ENCODE measurements around the gene KIR3DL1.
"Not testable (repeated sequence)": the region's sequence is repeated elsewhere in the genome, so short reads cannot be mapped to it uniquely, and the experiment has no call there.

KIR3DL1 gene

DNA sequence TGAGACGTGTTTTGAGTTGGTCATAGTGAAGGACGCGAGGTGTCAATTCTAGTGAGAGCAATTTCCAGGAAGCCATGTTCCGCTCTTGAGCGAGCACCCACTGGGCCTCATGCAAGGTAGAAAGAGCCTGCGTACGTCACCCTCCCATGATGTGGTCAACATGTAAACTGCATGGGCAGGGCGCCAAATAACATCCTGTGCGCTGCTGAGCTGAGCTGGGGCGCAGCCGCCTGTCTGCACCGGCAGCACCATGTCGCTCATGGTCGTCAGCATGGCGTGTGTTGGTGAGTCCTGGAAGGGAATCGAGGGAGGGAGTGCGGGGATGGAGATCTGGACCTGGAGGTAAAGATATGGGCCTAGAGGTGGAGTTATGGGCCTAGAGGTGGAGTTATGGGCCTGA lies at the start of gene KIR3DL1:
Gene KIR3DL1 (plus strand): TSS at position 218 of the 400 bp plus-strand sequence.
- DNase-seq (ENCODE audit: low read depth in 2 of 3, low spot score in 1 of 3): not testable (repeated sequence)

DNA sequence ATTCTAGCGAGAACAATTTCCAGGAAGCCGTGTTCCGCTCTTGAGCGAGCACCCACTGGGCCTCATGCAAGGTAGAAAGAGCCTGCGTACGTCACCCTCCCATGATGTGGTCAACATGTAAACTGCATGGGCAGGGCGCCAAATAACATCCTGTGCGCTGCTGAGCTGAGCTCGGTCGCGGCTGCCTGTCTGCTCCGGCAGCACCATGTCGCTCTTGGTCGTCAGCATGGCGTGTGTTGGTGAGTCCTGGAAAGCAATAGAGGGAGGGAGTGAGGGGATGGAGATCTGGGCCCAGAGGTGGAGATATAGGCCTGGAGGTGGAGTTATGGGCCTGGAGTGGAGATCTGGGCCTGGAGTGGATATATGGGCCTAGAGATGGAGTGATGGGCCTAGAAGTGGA lies 46.6 kb upstream of the KIR3DL1 start, which contains the start of gene KIR2DL1:
Gene KIR2DL1 (plus strand): TSS at position 148 of the 400 bp plus-strand sequence. CDS start 58 bp downstream, at position 206.
- DNase-seq (ENCODE audit: low read depth in 2 of 3, low spot score in 1 of 3): not testable (repeated sequence)

DNA sequence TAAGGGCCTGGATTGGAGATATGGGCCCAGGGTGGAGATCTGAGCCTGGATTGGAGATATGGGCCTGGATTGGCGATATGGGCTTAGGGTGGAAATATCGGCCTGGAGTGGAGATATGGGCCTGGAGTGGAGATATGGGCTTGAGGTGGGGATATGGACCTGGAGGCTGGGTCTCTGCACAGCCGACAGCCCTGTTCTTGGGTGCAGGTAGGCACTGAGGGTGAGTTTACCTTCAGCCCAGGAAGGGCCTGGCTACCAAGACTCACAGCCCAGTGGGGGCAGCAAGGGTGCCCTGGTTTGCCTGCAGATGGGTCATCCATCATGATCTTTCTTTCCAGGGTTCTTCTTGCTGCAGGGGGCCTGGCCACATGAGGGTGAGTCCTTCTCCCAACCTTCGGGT lies 45.8 kb upstream of the KIR3DL1 start:
- not testable (repeated sequence) for DNase-seq (ENCODE audit: low read depth in 2 of 3, low spot score in 1 of 3)

DNA sequence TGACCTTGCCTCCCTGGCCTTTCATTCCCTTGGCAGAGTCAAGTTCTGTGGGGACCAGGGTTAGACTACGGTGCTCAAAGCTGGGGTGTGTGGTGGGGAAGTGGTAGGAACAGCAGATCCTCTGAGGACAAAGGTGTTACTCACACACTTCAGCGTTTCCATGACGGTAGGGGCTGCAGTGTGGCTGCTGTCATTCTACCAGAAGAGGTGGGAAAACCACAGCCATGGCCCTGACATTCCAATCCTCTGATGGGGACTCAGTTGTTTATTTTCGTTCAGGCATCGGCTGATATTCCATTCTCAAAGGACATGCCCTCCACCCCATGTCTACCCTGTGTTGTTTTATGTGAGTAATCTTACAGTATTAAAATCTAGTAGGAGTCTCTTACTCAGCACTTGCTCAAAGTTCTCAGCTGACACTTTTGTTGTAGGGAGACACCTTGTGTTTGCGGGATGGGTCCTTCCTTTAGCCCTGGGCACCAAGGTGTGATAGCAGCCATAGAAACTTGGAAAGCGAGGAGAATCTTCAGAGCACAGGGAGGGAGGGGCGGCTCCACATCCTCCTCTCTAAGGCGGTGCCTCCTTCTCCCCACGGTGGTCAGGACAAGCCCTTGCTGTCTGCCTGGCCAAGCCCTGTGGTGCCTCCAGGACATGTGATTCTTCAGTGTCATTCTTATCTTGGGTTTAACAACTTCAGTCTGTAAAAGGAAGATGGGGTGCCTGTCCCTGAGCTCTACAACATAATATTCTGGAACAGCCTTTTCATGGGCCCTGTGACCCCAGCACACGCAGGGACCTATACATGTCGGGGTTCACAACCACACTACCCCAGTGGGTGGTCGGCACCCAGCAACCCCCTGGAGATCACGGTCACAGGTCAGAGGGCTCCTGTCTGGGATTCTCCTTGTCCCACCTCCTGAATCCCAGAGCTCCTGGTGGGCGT lies 45.0 kb upstream of the KIR3DL1 start:
- DNase-seq (ENCODE audit: low read depth in 2 of 3, low spot score in 1 of 3): not testable (repeated sequence)

DNA sequence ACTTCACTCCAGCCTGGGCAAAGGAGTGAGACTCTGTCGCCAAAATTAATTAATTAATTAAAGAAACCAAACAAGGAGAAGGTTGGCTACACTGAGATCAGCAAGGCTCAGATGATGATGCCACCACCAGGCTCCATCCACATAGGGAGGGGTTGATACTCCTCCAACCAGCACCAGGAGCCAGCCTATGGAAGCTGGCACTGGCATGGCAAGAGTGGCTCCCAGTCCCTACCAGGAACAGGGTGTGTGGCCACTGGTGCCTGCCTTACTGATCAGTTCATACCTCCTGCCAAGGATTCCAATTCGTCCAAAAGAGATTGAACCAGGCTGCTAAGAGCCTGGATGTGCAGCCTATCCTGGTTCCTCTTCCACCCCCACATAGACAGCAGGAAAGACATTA lies 43.6 kb upstream of the KIR3DL1 start:
- not testable (repeated sequence) for DNase-seq (ENCODE audit: low read depth in 2 of 3, low spot score in 1 of 3)

DNA sequence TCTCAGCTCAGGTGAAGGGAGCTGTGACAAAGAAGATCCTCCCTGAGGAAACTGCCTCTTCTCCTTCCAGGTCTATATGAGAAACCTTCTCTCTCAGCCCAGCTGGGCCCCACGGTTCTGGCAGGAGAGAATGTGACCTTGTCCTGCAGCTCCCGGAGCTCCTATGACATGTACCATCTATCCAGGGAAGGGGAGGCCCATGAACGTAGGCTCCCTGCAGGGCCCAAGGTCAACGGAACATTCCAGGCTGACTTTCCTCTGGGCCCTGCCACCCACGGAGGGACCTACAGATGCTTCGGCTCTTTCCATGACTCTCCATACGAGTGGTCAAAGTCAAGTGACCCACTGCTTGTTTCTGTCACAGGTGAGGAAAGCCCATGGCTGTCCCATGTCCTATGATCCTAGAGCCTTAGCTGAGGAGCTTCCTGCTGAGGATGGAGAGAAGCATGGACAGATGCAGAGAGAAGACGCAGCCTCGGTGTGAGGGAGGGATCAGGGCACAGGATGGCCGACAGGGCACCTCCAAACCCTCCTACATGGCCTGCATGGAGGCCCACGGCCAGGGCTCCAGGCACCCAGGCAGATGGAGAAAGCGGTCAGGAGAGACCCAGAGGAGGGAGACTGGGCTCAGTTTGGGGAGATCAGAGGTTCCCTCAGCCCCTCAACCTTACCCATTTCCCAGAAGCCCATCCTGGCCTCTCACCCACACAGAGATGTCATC lies 41.0 kb upstream of the KIR3DL1 start:
- DNase-seq (ENCODE audit: low read depth in 2 of 3, low spot score in 1 of 3): not testable (repeated sequence)

DNA sequence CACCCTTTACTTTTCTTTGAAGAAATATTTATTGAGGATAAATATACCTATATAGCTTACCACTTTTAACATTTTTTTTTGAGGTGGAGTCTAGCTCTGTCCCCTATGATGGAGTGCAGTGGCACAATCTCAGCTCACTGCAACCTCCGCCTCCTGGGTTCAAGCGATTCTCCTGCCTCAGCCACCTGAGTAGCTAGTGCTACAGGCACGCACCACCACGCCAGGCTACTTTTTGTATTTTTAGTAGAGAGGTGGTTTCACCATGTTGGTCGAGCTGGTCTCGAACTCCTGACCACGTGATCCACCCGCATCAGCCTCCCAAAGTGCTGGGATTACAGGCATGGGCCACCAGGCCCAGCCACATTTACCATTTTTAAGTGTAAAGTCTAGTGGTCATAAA lies 40.4 kb upstream of the KIR3DL1 start:
- not testable (repeated sequence) for DNase-seq (ENCODE audit: low read depth in 2 of 3, low spot score in 1 of 3)

DNA sequence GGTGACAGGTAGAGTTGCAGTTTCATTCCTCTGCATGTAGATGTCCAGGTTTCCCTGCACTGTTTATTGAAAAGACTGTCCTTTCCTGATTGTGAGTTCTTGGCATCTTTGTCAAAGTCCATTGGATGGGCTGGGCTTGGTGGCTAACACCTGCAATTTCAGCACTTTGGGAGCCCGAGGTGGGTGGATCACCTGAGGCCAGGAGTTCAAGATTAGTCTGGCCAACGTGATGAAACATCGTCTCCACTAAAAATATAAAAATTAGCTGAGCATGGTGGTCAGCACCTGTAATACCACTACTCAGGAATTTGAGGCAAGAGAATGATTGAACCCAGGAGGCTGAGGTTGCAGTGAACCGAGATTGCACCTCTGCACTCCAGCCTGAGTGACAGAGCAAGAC lies 38.4 kb upstream of the KIR3DL1 start:
- not testable (repeated sequence) for DNase-seq (ENCODE audit: low read depth in 2 of 3, low spot score in 1 of 3)

DNA sequence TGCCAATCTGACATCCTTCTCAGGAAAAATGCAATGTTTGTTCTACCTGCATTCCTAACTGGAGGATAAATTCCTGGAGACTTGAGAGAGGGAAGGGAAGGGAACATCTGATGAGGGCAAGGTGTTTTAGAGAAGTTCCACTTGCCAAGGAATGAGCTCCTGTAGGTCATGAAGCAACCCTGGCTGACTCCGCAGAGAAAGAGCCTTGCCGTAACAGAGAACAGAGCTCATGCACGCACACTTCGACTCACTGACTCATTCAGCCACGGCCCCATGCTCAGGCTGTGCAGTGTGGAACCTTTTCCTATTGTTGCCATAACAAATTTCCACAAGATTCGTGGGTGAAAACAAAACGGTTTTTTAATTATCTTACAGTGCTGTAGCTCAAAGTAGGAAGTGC lies 37.4 kb upstream of the KIR3DL1 start:
- not testable (repeated sequence) for DNase-seq (ENCODE audit: low read depth in 2 of 3, low spot score in 1 of 3)

DNA sequence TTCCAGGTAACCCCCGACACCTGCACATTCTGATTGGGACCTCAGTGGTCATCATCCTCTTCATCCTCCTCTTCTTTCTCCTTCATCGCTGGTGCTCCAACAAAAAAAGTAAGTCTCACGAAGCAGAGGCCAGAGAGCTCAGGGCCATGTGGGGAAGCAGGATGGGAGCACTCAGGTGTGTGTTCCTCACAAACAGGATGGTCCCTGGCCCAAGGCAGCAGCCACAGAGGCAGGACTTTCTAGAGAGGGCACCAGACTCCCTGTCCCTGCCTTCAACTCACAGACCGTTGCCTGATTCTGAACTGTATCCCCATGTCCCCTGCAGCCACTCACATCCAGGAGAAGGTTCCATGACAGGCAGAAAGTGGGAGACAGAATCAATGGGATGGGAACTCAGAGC lies 33.4 kb upstream of the KIR3DL1 start:
- not testable (repeated sequence) for DNase-seq (ENCODE audit: low read depth in 2 of 3, low spot score in 1 of 3)

DNA sequence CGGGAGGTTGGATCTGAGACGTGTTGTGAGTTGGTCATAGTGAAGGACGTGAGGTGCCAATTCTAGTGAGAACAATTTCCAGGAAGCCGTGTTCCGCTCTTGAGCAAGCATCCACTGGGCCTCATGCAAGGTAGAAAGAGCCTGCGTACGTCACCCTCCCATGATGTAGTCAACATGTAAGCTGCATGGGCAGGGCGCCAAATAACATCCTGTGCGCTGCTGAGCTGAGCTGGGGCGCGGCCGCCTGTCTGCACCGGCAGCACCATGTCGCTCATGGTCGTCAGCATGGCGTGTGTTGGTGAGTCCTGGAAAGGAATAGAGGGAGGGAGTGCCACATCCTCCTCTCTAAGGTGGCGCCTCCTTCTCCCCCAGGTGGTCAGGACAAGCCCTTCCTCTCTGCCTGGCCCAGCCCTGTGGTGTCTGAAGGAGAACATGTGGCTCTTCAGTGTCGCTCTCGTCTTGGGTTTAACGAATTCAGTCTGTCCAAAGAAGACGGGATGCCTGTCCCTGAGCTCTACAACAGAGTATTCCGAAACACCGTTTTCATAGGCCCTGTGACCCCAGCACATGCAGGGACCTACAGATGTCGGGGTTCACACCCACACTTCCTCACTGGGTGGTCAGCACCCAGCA lies 30.1 kb upstream of the KIR3DL1 start:
- DNase-seq (ENCODE audit: low read depth in 2 of 3, low spot score in 1 of 3): not testable (repeated sequence)

DNA sequence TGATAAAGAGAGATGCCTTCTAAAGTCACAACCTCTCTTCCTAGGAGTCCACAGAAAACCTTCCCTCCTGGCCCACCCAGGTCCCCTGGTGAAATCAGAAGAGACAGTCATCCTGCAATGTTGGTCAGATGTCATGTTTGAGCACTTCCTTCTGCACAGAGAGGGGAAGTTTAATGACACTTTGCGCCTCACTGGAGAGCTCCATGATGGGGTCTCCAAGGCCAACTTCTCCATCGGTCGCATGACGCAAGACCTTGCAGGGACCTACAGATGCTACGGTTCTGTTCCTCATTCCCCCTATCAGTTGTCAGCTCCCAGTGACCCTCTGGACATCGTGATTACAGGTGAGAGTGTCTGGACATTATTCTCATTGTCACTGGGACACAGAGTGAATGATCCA lies 28.1 kb upstream of the KIR3DL1 start:
- DNase-seq (ENCODE audit: low read depth in 2 of 3, low spot score in 1 of 3): not testable (repeated sequence)

DNA sequence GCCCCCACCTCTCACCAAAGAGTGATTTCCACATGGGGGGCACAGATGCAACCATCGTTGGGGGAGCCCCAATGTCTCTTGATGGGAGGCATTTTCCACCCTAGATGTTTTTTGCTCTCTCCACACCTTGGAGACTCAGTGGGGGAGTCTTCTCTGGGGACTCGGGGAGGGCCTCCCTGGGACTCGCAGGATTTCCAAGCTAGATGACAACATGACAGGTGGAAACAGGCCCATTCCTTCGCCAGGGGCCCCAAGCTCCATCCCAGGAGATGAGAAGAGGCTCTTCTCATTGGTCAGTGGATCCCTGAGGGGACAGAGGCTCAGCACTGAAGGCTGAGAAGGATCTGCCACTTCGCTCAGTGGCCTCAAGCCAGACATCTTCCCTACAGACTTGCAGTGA lies 25.6 kb upstream of the KIR3DL1 start:
- no peak for DNase-seq (ENCODE audit: low read depth in 2 of 3, low spot score in 1 of 3)

DNA sequence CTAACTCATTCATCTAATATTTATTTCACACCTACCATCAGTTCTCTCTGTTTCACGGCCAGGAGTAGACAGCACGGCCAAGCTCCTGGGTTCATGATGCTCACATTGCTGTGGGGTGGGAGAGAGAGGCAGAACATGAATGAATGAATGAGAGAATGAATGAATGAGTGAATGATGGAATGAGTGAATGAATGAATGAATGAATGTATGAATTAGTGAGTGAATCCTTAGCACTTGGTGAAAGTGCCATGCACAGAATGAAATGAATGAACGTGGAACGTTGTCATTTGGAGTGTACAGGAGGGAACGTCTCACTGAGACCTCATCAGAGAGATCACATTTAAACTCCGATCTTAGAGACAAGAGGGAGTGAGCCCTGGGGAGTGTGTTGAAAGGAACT lies 24.8 kb upstream of the KIR3DL1 start:
- no peak for DNase-seq (ENCODE audit: low read depth in 2 of 3, low spot score in 1 of 3)

DNA sequence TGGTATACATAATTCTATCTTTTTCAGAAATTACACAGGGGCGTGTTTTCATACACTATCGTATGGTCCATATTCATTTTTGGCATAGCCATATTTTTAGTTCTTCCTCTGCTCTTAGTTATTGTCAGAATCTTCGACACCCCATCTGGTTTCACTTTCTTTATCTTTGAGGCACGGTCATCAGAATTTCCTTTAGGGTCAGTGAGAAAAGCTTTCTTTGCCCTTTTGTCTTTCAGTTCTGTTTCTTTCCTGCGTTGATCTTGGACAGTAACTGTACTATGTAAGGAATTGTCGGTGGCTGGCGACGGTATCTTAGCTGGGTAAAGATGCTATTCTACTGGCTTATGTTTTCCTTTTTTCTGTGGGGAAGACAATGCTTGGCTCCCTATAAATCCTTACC lies 23.5 kb upstream of the KIR3DL1 start:
- DNase-seq (ENCODE audit: low read depth in 2 of 3, low spot score in 1 of 3): no peak

DNA sequence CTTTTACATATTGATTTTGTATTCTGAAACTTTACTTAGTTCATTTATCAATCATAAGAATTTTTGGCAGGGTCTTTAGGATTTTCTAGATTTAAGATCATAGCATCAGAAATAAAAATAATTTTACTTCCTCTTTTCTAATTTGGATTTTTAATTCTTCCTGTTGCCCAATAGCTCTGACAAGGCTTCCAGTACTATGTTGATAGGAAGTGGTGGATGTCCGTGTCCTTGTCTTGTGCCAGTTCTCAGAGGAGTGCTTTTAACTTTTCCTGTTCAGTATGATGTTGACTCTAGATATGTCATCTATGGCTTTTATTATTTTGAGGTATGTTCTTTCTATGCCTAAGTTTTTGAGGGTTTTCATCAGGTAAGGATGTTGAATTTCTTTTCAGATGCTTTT lies 20.5 kb upstream of the KIR3DL1 start:
- no peak for DNase-seq (ENCODE audit: low read depth in 2 of 3, low spot score in 1 of 3)

DNA sequence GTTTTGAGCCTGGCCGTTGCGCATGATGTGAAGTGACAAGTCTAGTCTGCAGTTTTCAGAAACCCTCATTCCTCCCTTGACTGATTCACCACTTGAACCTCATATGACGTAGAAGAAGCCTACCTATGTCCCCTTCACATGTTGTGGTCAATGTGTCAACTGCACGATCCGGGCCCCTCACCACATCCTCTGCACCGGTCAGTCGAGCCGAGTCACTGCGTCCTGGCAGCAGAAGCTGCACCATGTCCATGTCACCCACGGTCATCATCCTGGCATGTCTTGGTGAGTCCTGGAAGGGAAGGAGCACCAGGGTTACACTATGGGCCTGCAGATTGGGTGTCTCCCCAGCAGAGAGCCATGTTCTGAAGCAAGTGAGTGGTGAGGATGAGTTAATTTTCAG lies 12.9 kb upstream of the KIR3DL1 start, which contains the start of gene KIR2DL4:
Gene KIR2DL4 (plus strand): TSS at position 201 of the 400 bp plus-strand sequence. CDS start 42 bp downstream, at position 243.
- DNase-seq (ENCODE audit: low read depth in 2 of 3, low spot score in 1 of 3): no peak

DNA sequence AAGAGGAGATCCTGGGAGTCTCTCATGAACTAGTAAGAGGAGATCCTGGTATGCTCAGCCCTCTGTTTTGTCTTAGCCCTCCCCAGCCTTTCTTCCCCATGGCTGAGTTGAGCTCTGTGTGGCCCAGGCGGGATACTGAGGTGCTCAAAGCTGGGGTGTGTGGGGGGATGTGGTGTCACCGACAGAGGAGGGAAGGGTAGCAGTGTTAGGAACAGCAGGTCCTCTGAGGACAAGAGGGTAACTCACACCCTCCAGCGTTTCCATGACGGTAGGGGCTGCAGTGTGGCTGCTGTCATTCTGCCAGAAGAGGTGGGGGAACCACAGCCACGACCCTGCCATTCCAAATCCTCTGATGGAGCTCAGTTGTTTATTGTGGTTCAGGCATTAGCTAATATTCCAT lies 12.2 kb upstream of the KIR3DL1 start:
- DNase-seq (ENCODE audit: low read depth in 2 of 3, low spot score in 1 of 3): no peak

DNA sequence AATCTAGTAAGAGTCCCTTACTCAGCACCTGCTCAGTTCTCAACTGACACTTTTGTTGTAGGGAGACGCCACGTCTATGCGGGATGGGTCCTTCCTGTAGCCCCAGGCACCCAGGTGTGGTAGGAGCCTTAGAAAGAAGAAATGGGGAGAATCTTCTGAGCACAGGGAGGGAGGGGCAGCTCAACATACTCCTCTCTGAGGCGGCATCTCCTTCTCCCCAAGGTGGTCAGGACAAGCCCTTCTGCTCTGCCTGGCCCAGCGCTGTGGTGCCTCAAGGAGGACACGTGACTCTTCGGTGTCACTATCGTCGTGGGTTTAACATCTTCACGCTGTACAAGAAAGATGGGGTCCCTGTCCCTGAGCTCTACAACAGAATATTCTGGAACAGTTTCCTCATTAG lies 11.7 kb upstream of the KIR3DL1 start:
- DNase-seq (ENCODE audit: low read depth in 2 of 3, low spot score in 1 of 3): no peak

DNA sequence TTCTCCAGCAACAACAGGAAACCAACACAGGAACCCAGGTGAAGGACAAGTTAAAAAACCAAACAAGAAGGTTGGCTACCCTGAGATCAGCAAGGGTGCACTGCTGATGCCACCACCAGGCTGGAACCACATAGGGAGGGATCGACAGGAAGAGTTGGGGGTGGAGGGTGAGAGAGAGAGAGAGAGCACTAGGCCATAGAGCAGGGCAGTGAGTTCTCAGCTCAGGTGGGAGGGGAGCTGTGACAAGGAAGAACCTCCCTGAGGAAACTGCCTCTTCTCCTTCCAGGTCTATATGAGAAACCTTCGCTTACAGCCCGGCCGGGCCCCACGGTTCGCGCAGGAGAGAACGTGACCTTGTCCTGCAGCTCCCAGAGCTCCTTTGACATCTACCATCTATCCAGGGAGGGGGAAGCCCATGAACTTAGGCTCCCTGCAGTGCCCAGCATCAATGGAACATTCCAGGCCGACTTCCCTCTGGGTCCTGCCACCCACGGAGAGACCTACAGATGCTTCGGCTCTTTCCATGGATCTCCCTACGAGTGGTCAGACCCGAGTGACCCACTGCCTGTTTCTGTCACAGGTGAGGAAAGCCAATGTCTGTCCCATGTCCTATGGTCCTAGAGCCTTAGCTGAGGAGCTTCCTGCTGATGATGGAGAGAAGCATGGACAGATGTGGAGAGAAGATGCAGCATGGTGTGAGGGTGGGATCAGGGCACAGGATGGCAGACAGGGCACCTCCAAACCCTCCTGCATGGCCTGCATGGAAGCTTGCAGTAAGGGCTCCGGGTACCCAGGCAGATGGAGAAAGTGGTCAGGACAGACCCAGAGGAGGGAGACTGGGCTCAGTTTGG lies 10.4 kb upstream of the KIR3DL1 start:
- DNase-seq (ENCODE audit: low read depth in 2 of 3, low spot score in 1 of 3): no peak

DNA sequence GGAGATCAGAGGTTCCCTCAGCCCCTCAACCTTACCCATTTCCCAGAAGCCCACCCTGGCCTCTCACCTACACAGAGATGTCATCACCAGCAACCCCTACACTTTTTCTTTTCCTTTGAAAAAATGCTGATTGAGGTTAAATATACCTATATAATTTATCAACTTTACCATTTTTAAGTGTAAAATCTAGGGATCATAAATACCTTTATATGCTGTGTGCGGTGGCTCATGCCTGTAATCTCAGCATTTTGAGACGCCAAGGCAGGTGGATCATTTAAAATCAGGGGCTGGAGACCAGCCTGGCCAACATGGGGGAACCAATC lies 9.8 kb upstream of the KIR3DL1 start:
- no peak for DNase-seq (ENCODE audit: low read depth in 2 of 3, low spot score in 1 of 3)

Measured in stimulated activated CD4-positive, alpha-beta T cell treated with anti-CD3 and anti-CD28 coated beads, Interleukin-12 subunit alpha, Interleukin-12 subunit beta, amount 100 ng/mL, for 48 hours (primary cell).